GM21528 (cell line): ENCODE measurements around the gene CACNA1A.

Experiments used
- ATAC-seq: cut with Tn5 transposase; IDR thresholded peaks from one replicate; pipeline ENCODE4 v1.9.1; 2021; ENCODE audit warnings: mild to moderate bottlenecking, moderate library complexity; ENCODE audit not compliant: unreplicated experiment, low FRiP score

CACNA1A gene

DNA sequence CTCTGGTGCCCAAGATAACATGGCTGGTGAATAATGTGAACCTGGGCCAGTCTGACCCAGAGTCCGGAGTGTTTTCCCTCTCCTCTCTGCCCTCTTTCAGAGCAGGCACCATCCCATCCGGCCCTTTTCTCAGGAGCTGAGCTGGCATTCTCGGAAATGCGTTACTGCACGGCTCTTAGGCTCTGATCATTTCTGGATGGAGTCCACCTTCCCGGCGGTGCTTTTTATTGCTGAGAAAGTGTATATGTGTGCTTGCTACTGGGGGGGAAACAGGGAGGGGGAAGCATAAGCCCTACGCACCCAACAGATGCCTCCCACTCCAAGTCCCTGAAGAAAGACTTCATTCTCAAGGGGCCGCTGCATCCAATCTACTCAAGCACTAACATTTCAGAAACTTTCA, 6.6 kb downstream of the CACNA1A start:
- ATAC-seq: no peak

- ATAC-seq: no peak
These were observed 12.6 kb downstream of the CACNA1A start for GRCh38 chr19:13493516-13494310.

DNA sequence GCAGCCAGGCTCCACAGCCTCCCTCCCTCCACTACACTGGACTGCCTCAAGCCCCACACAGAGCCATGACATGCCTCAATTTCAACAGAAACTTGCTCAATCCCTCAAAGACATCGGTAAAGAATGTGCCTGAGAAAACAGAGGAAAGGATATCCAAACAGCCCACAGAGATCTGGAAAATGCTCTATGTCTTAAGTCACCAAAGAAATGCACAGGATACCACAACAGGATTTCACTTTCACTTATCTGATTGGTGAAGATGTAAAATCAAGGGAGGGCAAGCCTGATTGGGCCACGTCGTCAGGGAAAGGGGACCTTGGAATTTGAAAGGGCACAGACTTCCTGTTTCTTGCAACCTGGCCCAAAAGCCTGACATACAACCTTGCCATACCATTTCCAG, 14.2 kb downstream of the CACNA1A start:
- no peak for ATAC-seq

DNA sequence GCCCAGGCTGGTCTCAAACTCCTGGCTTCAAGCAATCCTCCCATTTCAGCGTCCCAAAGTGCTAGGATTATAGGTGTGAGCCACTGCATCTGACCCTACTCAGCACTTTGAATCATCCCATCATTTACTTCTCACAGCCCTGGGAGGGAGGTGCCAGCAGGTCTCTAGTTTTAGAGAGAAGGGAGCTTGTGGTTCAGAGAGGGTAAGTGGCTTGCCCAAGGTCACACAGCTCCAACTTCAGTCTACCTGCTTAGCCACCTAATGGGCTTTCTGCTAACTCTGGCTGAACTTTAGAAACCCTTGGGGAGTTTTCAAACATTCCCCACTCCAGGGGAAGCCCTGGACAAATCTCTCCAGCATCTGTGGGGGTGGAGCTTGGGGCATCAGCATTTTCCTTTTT, 18.3 kb downstream of the CACNA1A start:
- no peak for ATAC-seq

GRCh38 chr19:13484166-13484565, 22.1 kb downstream of the CACNA1A start:
- no peak for ATAC-seq

- no peak for ATAC-seq
These were observed 23.1 kb downstream of the CACNA1A start for GRCh38 chr19:13483215-13483614.

DNA sequence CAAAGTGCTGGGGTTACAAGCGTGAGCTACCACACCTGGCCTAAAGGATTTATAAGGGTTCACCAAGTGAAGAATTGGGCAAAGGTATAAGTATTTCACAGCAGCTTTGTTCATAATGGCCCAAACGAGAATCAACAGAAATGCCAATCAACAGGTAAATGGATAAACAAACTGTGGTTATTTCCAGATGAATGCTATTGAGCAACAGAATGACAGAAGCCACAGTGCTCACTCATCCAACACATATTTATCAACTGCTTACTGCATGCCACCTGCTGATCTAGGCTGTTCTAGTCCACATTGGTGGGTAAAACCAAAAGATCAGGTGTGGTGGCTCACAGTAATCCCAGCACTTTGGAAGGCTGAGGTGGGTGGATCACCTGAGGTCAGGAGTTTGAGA, 27.7 kb downstream of the CACNA1A start:
- ATAC-seq: no peak

- ATAC-seq: no peak
These were observed 30.2 kb downstream of the CACNA1A start for GRCh38 chr19:13476071-13476470.

DNA sequence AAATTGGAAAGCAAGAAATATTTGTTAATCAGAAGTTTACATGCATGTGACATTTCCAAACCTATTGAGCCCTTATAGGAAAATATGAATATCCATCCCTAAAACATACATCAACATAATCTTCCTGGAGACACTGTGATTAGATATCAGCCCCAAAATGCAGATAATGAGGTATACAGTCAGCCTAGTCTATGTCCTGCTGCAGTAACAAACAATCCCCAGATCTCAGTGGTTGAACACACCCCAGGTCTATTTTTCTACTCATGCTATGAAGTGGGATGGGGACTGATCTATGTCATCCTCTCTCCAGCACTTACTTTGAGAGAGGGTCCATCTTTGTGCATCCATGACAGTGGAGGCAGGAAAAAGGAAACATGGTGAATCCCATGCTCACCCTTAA, 31.2 kb downstream of the CACNA1A start:
- no peak for ATAC-seq

DNA sequence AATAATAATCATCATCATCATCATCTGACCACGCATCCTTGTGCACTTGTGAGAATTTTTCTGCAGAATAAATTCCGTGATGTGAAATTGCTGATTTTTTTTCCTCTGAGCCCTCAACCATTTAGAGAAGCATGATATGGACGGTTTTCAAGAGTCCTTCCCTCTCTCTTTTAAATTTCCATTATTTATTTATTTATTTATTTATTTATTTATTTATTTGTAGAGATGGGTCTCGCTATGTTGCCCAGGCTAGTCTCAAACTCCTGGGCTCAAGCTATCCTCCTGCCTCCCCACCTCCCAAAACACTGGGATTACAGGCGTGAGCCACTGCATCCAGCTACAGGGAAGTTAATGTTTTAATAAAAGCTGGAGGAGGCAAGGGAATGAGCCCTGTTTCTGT, 39.6 kb downstream of the CACNA1A start:
- no peak for ATAC-seq

DNA sequence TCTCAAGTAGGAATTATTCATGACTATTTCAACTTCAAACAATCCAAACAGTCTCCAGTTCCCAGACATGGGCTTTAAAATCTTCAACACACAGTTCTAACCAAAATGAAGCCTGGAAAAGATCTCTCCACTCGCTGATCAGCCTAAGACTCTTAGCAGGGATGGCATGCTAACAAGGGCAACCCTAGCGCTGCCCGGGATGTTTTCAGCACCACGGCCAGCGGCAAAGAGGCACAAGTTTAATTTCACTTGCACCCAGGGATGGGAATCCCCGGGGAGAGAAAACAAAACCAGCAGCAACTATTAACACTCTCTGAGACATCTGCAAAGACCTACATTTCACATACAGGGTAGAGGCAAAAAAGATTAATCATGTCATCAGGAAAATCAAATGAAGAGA, 43.0 kb downstream of the CACNA1A start:
- ATAC-seq: no peak

DNA sequence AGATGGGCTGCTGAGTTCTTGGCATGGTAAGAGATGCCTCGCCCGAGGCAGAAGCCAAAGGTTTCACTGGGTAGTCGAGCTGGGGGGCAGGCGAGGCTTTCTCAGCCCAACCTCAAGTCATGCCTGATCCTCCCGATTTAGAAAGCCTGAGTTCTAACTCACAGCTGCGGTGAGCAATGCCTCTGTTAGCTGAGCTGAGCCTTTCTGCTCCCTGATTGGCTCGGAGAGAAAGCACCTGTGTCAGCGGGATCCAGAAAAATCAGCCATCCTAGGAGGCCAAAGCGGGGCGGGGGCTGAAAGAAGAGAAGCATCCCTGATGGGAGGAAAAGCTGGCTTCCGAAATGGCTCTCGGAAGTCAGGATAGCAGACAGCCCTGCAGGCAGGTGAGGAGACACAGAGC, 44.7 kb downstream of the CACNA1A start:
- ATAC-seq: no peak

DNA sequence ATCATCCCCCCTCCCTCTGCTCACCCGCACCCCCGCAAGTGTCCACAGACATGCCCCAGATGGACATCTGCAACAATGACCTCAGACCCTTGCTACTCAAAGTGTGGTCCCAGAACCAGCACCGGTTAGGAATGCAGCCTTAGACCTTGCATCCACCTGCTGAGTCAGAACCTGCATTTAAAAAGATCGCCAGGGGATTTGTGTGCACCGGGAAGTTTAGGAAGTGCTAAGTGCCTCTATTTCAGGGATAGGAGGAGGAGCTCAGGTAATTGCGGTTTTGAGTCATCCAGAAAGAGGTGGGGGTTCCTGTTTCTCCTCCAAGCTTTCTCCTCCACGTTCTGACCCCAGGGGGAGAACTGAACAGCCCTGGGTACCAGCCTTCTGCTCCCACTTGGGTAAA, 46.2 kb downstream of the CACNA1A start:
- ATAC-seq: no peak

DNA sequence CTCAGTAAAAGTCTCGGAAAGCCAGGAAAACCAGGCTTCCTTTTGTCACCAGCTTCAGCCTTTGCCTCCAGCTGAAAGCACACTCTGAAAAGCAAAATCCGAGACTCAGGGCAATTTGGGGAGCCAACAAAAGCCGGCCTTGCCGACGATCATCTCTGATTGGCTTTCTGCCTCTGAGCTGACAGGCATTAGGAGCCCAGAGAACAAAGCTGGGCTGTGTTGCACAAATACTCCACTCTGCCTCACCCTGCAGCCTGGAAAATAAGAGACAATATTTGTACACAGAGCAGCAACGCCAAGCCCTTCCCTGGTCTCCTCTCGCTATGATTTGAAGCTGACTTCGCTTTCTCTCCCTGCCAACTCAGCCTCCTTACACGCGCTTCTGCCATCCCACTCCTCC, 46.9 kb downstream of the CACNA1A start:
- ATAC-seq: no peak

GRCh38 chr19:13451434-13451995, 54.8 kb downstream of the CACNA1A start:
- no peak for ATAC-seq

DNA sequence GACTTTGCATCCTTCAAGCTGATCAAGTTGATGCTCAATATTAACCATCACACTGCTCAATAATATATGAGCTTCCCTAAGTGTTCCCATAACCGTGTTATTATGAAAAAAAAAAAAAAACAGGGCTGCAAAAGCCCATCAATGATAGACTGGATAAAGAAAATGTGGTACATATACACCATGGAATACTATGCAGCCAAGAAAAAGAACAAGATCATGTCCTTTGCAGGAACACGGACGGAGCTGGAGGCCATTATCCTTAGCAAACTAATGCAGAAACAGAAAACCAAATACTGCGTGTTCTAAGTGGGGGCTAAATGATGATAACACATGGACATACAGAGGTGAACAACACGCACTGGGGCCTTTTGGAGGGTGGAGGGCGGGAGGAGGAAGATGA, 58.3 kb downstream of the CACNA1A start:
- ATAC-seq: no peak

DNA sequence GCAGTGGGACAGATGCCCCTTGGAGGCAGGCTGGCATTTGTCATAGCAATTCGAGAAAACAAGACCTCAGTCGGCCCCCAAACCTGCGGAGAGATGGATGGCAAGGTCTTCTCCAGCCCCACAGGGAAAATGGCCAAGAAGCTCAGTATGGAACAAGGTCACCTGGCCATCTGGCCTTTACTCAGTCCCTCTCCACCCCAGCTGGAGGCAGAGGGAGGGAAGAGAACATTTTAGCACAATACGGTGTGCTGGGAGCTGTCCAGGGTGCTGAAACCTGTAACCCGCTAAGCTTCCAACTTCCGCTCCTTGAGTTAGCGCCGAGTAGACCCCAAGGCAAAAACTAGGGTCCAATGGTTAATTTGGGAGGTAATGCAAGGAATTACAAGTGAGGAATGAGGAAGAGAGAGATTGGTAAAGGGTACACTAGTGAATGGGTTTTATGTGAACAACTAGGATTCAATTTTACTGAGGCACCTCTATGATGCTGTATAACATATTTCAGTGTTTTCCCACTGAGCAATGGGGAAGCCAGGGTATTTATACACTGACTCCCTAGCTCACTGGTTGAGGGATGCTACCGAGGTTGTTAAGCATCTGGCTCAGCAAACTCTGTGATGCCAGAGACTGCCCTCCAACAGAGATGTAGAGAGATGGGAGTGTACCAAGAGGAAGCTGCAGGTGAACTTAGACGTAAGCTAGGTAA, 64.3 kb downstream of the CACNA1A start:
- ATAC-seq: no peak

DNA sequence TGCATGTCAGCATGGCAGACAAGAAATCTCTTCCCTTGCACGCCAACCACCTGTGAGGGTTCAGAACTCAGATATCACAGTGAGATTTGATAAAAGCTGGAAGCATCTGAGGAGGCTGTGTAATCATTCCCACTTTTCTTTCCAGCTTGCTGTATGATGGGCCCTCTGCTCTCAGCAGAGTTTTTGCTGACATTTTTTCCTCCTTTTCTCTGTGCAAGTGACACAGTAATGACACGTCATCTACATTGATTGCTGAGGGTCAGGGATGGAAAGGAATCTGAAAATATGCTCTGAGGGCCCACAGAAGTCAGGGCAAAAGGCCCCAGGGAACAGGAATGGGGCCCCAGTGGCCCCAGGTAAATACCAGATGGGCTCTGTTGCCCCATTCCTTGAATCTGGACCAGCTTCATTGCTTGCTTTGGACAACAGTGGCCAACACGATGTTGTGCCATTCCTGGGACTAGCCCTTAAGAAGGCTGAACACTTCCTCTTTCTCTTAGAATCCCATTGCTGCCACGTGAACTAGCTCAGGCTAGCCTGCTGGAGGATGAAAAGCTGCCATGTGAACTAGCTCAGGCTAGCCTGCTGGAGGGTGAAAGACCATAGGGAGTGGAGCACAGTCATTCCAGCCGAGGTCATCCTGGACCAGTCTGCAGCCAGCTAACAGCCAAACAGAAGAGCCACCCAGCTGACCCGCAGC, 68.2 kb downstream of the CACNA1A start:
- no peak for ATAC-seq

- ATAC-seq: no peak
These were observed 69.9 kb downstream of the CACNA1A start for GRCh38 chr19:13436352-13436751.

GRCh38 chr19:13430790-13431582, 75.3 kb downstream of the CACNA1A start:
- no peak for ATAC-seq
